ENCODE results near the gene NUP88. TPM values are rescaled to one million over a fixed set of nuclear protein-coding genes. Genes with fewer than 3 reads are reported as not detected.
A peak's percentile ranks its signal among the peaks of the same experiment; 100 is the strongest.
"Not testable (repeated sequence)": the region's sequence is repeated elsewhere in the genome, so short reads cannot be mapped to it uniquely, and the experiment has no call there.

Gene NUP88
- 37.4 TPM for total RNA-seq

DNA sequence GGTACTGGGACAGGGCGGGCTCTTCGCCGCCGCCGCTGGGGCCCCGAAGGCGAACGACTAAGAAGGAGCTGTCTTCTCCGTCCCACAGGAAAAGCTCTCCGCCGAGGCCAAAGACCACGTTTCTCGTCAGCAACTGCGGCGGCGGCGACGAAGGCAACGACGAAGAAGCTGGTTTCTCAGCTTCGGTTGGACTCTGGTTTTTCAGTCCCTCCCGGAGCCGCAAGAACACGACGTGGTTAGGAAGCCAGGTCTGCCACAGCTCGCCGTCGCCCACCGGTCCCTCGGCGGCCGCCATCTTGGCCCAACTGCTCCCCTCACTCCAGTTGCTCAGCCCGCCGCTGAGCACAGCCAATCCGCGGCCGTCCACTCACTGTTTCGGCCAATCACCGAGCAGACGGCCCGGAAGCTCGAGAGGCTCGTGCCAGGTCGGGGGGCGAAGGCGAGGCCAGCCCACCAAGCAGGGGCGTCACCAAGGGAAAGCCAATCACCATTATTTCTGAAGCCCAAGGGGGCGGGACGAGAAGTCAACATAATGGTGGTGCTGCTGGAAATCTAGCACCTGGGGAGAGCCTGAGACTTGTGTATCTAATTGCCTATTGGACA is at the start of gene NUP88:
TSS of gene NUP88 (minus strand) at position 307 of the 603 bp plus-strand sequence. CDS start at position 295, 12 bp downstream.
- peak; percentile 96 for DNase-seq (ENCODE audit: low spot score)

GRCh38 chr17:5468075-5468473 is 48.6 kb upstream of the NUP88 start:
- no peak for DNase-seq (ENCODE audit: low spot score)

GRCh38 chr17:5467416-5467815 is 48.0 kb upstream of the NUP88 start:
- no peak for DNase-seq (ENCODE audit: low spot score)

- no peak for DNase-seq (ENCODE audit: low spot score)
Measured at GRCh38 chr17:5466295-5466694, 46.8 kb upstream of the NUP88 start.

DNA sequence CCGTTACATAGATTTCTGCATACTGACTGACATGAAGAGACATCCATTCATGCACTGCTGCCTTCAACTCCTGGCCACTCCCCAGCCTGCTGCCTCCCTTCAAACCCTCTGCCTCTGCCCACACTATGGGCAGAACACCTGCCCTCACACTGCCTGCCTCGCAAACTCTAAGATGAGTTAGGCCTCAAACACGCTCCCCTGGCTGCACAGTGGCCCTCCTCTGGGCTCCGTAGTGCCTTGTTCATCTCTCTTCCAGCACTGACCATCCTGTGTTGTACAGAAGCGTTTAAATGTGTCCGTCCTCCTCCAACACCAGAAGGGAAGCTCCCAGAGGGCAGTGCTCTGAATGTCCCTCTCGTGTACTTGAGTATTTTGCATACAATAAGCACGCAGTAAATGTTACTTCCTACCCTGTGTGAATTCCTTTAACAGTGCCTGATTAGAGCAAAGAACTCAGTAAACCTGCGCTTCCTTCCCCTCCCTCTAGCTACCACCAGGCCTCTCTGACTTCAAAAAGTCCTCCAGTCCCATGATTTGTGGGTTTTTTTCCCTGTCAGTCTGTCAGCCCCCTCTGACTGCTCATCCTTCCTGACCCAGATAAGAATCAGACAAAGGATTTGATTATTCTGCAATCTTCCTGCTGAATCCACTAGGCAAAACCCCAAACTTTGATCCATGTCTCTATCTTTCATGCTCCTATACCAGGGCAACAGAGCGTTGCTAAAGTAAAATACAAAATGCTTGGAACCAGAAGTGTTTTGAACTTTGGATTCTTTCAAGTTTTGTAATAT is 45.5 kb upstream of the NUP88 start:
- no peak for DNase-seq (ENCODE audit: low spot score)

GRCh38 chr17:5446786-5447185 is 27.3 kb upstream of the NUP88 start:
- DNase-seq (ENCODE audit: low spot score), result no peak

- no peak for DNase-seq (ENCODE audit: low spot score)
Measured at GRCh38 chr17:5444209-5444608, 24.7 kb upstream of the NUP88 start.

- no peak for DNase-seq (ENCODE audit: low spot score)
Measured at GRCh38 chr17:5443728-5444127, 24.3 kb upstream of the NUP88 start.

GRCh38 chr17:5439446-5439764 is 19.9 kb upstream of the NUP88 start:
- no peak for DNase-seq (ENCODE audit: low spot score)

- peak; percentile 96 for DNase-seq (ENCODE audit: low spot score)
Measured at GRCh38 chr17:5438716-5439445, 19.4 kb upstream of the NUP88 start, which contains the start of gene C1QBP. Gene C1QBP (minus strand): TSS chr17:5439155. CDS start chr17:5439073, 82 bp downstream.

DNA sequence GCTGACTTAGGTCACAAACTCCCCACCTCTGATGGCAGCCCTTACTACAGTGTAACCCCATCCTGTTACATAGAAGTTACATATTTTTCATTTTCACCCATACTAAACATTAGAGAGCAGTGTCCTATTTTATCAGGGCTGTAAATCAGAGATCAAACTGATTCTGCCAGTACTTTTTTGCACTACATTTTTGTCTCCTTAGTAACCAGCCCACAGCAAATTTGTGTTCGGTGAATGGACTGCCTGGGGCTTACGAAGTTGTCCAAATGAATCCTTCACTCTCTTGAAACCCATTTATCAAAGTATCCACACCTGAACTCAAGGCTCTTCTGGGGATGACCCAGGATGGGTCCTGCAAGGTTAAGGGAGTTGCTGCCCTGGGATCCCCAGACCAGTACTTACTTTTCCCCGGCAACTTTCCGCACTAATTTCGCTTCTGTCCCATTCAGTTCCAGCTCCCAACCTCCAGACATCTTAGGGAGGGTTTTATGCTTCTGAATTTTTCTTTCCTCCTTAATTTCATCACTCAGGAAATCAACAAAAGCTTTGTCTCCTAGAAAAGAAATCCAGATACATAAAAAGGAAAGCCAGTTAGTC is 18.4 kb upstream of the NUP88 start:
- DNase-seq (ENCODE audit: low spot score), result no peak

GRCh38 chr17:5435781-5436315 is 16.4 kb upstream of the NUP88 start:
- not testable (repeated sequence) for DNase-seq (ENCODE audit: low spot score)

GRCh38 chr17:5434984-5435383 is 15.5 kb upstream of the NUP88 start:
- DNase-seq (ENCODE audit: low spot score), result no peak

GRCh38 chr17:5431949-5432556 is 12.6 kb upstream of the NUP88 start:
- no peak for DNase-seq (ENCODE audit: low spot score)

GRCh38 chr17:5431234-5431633 is 11.8 kb upstream of the NUP88 start:
- DNase-seq (ENCODE audit: low spot score), result not testable (repeated sequence)

DNA sequence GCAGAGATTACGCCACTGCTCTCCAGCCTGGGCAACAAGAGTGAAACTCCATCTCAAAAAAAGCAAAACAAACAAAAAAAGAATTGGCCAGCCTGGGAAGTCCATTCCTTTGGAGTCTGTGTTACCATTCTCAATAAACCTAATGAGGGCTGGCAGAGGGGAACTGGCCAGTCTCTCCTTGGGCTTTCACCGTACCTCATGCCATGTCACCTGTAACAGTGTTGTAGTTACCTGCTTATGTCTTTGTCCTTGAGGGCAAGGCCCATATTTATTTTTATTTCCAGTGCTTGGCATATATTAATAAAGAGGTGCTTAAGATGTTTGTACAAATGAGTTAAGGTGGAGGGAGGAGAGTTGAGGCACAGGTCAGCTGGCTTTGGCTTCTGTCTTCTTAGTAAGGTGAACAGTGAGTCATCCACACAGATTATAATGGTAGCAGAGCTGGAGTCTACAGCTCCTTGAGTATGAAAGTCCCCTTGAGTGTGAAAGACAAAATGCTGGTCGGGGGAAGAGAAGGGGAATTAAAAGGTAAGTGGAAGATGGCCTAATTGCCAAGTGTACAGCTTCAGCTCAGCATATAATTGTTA is 11.0 kb upstream of the NUP88 start:
- no peak for DNase-seq (ENCODE audit: low spot score)

- no peak for DNase-seq (ENCODE audit: low spot score)
Measured at GRCh38 chr17:5429191-5429887, 9.9 kb upstream of the NUP88 start.

DNA sequence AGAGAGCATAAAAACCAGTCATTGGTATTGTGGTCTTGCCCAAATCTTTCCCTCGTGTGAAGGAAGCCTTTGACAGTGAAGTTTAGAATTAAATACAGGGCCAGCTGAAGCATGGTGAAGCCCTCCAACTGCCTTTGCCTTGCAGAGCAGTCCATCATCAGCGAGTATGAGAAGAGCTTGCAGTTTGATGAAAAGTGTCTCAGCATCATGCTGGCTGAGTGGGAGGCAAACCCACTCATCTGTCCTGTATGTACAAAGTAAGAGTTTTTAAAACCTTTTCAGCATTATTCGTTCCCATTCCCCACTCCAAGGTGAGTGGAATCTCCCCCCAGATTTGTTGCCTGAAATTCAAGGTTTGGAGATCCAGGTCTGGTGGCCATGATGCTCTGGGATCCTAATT is 6.4 kb upstream of the NUP88 start:
- DNase-seq (ENCODE audit: low spot score), result no peak

- DNase-seq (ENCODE audit: low spot score), result no peak
Measured at GRCh38 chr17:5424909-5425308, 5.4 kb upstream of the NUP88 start.

DNA sequence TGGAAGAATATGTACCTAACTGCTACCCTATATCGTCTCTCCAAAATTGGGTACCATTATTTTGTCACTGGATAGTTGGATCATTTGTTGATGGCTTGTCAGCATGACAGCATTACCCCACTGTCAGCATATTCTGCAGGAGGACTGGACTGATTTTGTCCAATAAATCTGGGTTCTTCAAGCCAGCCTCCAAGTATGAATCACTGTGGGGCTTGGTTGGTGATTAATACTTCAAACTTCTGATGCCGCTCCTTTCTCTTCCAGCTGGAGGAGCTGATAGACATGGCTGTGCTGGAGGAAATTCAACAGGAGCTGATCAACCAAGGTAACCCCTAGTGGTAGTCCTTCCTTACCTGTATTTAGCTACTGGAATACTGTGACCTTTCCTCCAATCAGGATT is 3.0 kb upstream of the NUP88 start:
- DNase-seq (ENCODE audit: low spot score), result no peak

All from mucosa of gallbladder (tissue), 1 donor.